ENCODE results near the gene SERF2. TPM values are rescaled to one million over a fixed set of nuclear protein-coding genes. Genes with fewer than 3 reads are reported as not detected.

The SERF2 gene
- total and polyA plus RNA-seq, 2 of the 8 experiments (the other 6 are each of a cell fraction or from before 2014, with no cell fraction given) = 655 to 999 TPM

- CTCF ChIA-PET (ENCODE audit: partially characterized antibody) = interaction anchor here (1.5 kb wide), 1 partner anchor 60 kb away, joined by 3 read pairs; no protein-coding TSS in a partner anchor
- H3K79me2 ChIP-seq (ENCODE audit: control insufficient read depth in 1 of 2, insufficient read depth in 2 of 2, low read length in 2 of 2) = peaks cover 3 to 41% of the 10 kb centered on the region in 2 experiments
Observed at GRCh38 chr15:43821505-43821904, 29.4 kb downstream of the SERF2 start.

More at GRCh38 chr15:43821505-43821904, 29.4 kb downstream of the SERF2 start:
- H2AFZ ChIP-seq (ENCODE audit: low read length) = no peak overlapping the region
- TF ChIP-seq JUN (IDR thresholded peaks at IDR 0.05; ENCODE audit: low read depth, low read length) = no peak
- TF ChIP-seq SIN3A (conservative IDR thresholded peaks at IDR 0.05 in 1 of 2, IDR thresholded peaks at IDR 0.05 in 1 of 2; ENCODE audit: low read depth in 1 of 2, low read length in 2 of 2) = no peak
- 94% methylated on average over 3 of the region's 3 CpGs; no CpG with 5 or more reads in 1 of the 2 experiments for WGBS, 2 experiments (ENCODE audit: extremely low coverage in 1 of 2, insufficient coverage in 1 of 2, insufficient read length in 1 of 2, insufficient replicate concordance in 2 of 2, low coverage in 1 of 2, low lambda C conversion rate in 2 of 2, missing lambda C conversion rate in 1 of 2)
- H3K4me3 ChIP-seq (ENCODE audit: extremely low read depth in 1 of 4, insufficient read depth in 2 of 4, low read depth in 3 of 4, low read length in 4 of 4) = no peak overlapping the region
- H3K56ac ChIP-seq (replicated peaks; ENCODE audit: insufficient read length, low read depth, low read length) = no peak overlapping the region
- no peak overlapping the region for H2BK15ac ChIP-seq (ENCODE audit: low read length)
- H2BK120ac ChIP-seq (replicated peaks; ENCODE audit: low read depth, low read length) = no peak overlapping the region
- no peak overlapping the region for H3K4ac ChIP-seq (replicated peaks; ENCODE audit: insufficient read length, low read depth, low read length)
- FAIRE-seq (no peak), DNase-seq (ENCODE audit: low read depth in 1 of 2, low spot score in 2 of 2) (no peak)
- H3K27me3 ChIP-seq (replicated peaks in 1 of 4; ENCODE audit: control insufficient read depth in 3 of 4, extremely low read depth in 1 of 4, insufficient read depth in 3 of 4, low read length in 3 of 4) = peaks cover 0 to 16% (median 4%) of the 10 kb centered on the region in 4 experiments; a peak in 4 of 7 replicates
- no peak overlapping the region for H4K8ac ChIP-seq (ENCODE audit: extremely low read depth, insufficient read depth, low read length)
- H2AK5ac ChIP-seq (ENCODE audit: low read depth, low read length) = no peak overlapping the region
- no peak overlapping the region for H4K5ac ChIP-seq (ENCODE audit: insufficient read length, low read depth, low read length)
- H3K18ac ChIP-seq (ENCODE audit: extremely low read depth, low read length) = no peak overlapping the region
- no peaks in the 10 kb centered on the region for H4K20me1 ChIP-seq (replicated peaks in 1 of 2; ENCODE audit: control insufficient read depth in 1 of 2, insufficient read depth in 2 of 2, low read length in 2 of 2)
- peaks cover 0 to 4% (median 0%) of the 10 kb centered on the region in 4 experiments; a peak in 2 of 7 replicates for H3K4me1 ChIP-seq (replicated peaks in 1 of 4; ENCODE audit: control insufficient read depth in 3 of 4, insufficient read depth in 4 of 4, low read length in 3 of 4)
- no peak overlapping the region for H2BK12ac ChIP-seq (ENCODE audit: low read depth, low read length)
- H2BK20ac ChIP-seq (ENCODE audit: low read length) = no peak overlapping the region
- no peak overlapping the region for H3K9ac ChIP-seq (replicated peaks in 1 of 4; ENCODE audit: extremely low read depth in 1 of 4, low read depth in 3 of 4, low read length in 3 of 4)
- no peak overlapping the region for H3K14ac ChIP-seq (ENCODE audit: insufficient read length)
- no peak overlapping the region for H4K91ac ChIP-seq (replicated peaks; ENCODE audit: insufficient read length, low read length)
- H3K9me3 ChIP-seq (ENCODE audit: insufficient read depth in 2 of 2, low read depth in 1 of 2, low read length in 1 of 2) = peaks cover 0 to 3% of the 10 kb centered on the region in 2 experiments; a peak in 2 of 4 replicates
- no peaks in the 10 kb centered on the region for H3K23me2 ChIP-seq (ENCODE audit: low read depth, low read length)
- H3K79me1 ChIP-seq (ENCODE audit: low read depth, low read length) = no peaks in the 10 kb centered on the region; the same call in none of the 2 replicates
- H2BK5ac ChIP-seq (ENCODE audit: low read depth, low read length) = no peak overlapping the region
- H3K4me2 ChIP-seq (ENCODE audit: insufficient read depth in 1 of 2, low read depth in 2 of 2, low read length in 2 of 2) = no peak overlapping the region
- H3K23ac ChIP-seq (ENCODE audit: insufficient read length) = no peak overlapping the region
- peaks cover 0 to 12% (median 10%) of the 10 kb centered on the region in 4 experiments; a peak in 3 of 8 replicates for H3K36me3 ChIP-seq (ENCODE audit: control insufficient read depth in 2 of 4, insufficient read depth in 4 of 4, low read length in 3 of 4)
- POLR2A ChIA-PET (ENCODE audit: partially characterized antibody) = interaction anchor here (1.1 kb wide), 1 partner anchor 10 kb away, joined by 4 read pairs; no protein-coding TSS in a partner anchor
- H3K27ac ChIP-seq (ENCODE audit: low read depth, low read length) = no peak overlapping the region
